Gastroesophageal sphincter (tissue), 3 donors: ENCODE results near the gene GPATCH4.

Experiments
- EP300 ChIP-seq: sonication (generic); formaldehyde crosslinking; IDR thresholded peaks from one replicate; pipeline ENCODE4 v1.6.1; 2017; ENCODE audit warnings: antibody characterized with exemption, mild to moderate bottlenecking
- POLR2A ChIP-seq, 2 donors: fragments of 450-650 bp; IDR thresholded peaks; one replicate each; pipeline ENCODE4 v1.6.1; 2017; ENCODE audit warnings: antibody characterized with exemption in 2 of 2, mild to moderate bottlenecking in 2 of 2, moderate library complexity in 1 of 2
- POLR2AphosphoS5 ChIP-seq: sonication (generic); formaldehyde crosslinking; IDR thresholded peaks from one replicate; pipeline ENCODE4 v1.6.1; 2017; ENCODE audit warnings: antibody characterized with exemption
- TF ChIP-seq, protein P1 (sequence below), 4 experiments: fragments of 200-600 bp in 2 of 4; fragments of 450-650 bp in 2 of 4; sonication (generic) in 1 of 4; IDR thresholded peaks; one replicate each; pipeline ENCODE4 v1.5.1; 2017 to 2019; ENCODE audit warnings: antibody characterized with exemption in 4 of 4, mild to moderate bottlenecking in 2 of 4, moderate library complexity in 2 of 4

DNA sequence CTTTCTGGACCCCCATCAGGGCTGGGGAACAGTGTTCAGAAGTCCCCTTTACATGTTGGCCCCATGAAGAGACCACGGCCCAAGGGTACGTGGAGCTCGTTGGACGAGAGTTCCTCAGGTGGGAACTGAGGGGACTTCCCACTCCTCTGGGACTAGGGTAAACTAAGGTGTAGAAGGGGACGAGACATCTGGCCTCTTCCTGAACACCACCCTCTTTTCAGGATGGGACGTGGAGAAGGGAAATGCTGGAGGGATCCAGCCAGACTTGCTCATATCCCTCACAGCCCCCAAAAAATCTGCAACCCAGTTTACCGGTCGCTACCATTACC is 7.7 kb downstream of the GPATCH4 start:
- TF ChIP-seq EP300 (no peak), POLR2AphosphoS5 (no peak), POLR2A (IDR thresholded peaks at IDR 0.05) (no peak)
- TF ChIP-seq, protein P1, sequence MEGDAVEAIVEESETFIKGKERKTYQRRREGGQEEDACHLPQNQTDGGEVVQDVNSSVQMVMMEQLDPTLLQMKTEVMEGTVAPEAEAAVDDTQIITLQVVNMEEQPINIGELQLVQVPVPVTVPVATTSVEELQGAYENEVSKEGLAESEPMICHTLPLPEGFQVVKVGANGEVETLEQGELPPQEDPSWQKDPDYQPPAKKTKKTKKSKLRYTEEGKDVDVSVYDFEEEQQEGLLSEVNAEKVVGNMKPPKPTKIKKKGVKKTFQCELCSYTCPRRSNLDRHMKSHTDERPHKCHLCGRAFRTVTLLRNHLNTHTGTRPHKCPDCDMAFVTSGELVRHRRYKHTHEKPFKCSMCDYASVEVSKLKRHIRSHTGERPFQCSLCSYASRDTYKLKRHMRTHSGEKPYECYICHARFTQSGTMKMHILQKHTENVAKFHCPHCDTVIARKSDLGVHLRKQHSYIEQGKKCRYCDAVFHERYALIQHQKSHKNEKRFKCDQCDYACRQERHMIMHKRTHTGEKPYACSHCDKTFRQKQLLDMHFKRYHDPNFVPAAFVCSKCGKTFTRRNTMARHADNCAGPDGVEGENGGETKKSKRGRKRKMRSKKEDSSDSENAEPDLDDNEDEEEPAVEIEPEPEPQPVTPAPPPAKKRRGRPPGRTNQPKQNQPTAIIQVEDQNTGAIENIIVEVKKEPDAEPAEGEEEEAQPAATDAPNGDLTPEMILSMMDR (IDR thresholded peaks at IDR 0.05), result no peak
